Measurements from ENCODE around the gene GSTO2. TPM values are rescaled to one million over a fixed set of nuclear protein-coding genes. Genes with fewer than 3 reads are reported as not detected.
A peak's percentile ranks its signal among the peaks of the same experiment; 100 is the strongest.

GSTO2 gene
- total and polyA plus RNA-seq, 2 of the 13 experiments (the other 11 are each of a cell fraction or from before 2014, with no cell fraction given): 2.1 to 7.9 TPM

- TF ChIP-seq SMARCC2 (IDR thresholded peaks at IDR 0.05) (no peak), HMGXB4 (CRISPR knock-in tag; IDR thresholded peaks at IDR 0.05; ENCODE audit: borderline replicate concordance in 1 of 2, low read depth in 1 of 2) (peak; percentile 49 to 77; a peak in 3 of 4 replicates), NR0B2 (CRISPR knock-in tag; IDR thresholded peaks at IDR 0.05) (no peak), PAF1 (CRISPR knock-in tag; IDR thresholded peaks at IDR 0.05) (no peak), TP53 (CRISPR knock-in tag; conservative IDR thresholded peaks at IDR 0.05) (no peak), ZFX (CRISPR knock-in tag; IDR thresholded peaks at IDR 0.05; ENCODE audit: low read depth) (peak; percentile 83), MTF2 (CRISPR knock-in tag; IDR thresholded peaks at IDR 0.05; ENCODE audit: borderline replicate concordance) (no peak), CENPT (CRISPR knock-in tag; IDR thresholded peaks at IDR 0.05; ENCODE audit: low read depth) (no peak), SMAD1 (CRISPR knock-in tag; IDR thresholded peaks at IDR 0.05; ENCODE audit: borderline replicate concordance, low read depth) (no peak), HOXA3 (CRISPR knock-in tag; IDR thresholded peaks at IDR 0.05) (peak; percentile 59; the same call in 1 of the 2 replicates), ZNF563 (CRISPR knock-in tag; IDR thresholded peaks at IDR 0.05) (peak; percentile 63; the same call in 1 of the 2 replicates), ZSCAN21 (CRISPR knock-in tag; IDR thresholded peaks at IDR 0.05; ENCODE audit: borderline replicate concordance) (peak; percentile 24; the same call in 1 of the 2 replicates), ZNF274 (CRISPR knock-in tag; IDR thresholded peaks at IDR 0.05) (no peak), CREB1 (IDR thresholded peaks at IDR 0.05) (no peak), CREB1 (CRISPR knock-in tag; IDR thresholded peaks at IDR 0.05) (no peak), ZNF382 (CRISPR knock-in tag; IDR thresholded peaks at IDR 0.05; ENCODE audit: borderline replicate concordance) (no peak), SRSF4 (IDR thresholded peaks at IDR 0.05; ENCODE audit: low read depth, low read length, poor library complexity, severe bottlenecking) (no peak), DRAP1 (CRISPR knock-in tag; IDR thresholded peaks at IDR 0.05) (peak; percentile 70), NPAS2 (CRISPR knock-in tag; IDR thresholded peaks at IDR 0.05; ENCODE audit: borderline replicate concordance) (no peak), ZMYM2 (CRISPR knock-in tag; IDR thresholded peaks at IDR 0.05) (no peak), JDP2 (CRISPR knock-in tag; IDR thresholded peaks at IDR 0.05; ENCODE audit: borderline replicate concordance) (no peak), ZNF839 (CRISPR knock-in tag; IDR thresholded peaks at IDR 0.05; ENCODE audit: borderline replicate concordance) (no peak), FOSL2 (CRISPR knock-in tag; IDR thresholded peaks at IDR 0.05) (no peak; the same call in 1 of the 2 replicates)
- TF ChIP-seq, protein P1, sequence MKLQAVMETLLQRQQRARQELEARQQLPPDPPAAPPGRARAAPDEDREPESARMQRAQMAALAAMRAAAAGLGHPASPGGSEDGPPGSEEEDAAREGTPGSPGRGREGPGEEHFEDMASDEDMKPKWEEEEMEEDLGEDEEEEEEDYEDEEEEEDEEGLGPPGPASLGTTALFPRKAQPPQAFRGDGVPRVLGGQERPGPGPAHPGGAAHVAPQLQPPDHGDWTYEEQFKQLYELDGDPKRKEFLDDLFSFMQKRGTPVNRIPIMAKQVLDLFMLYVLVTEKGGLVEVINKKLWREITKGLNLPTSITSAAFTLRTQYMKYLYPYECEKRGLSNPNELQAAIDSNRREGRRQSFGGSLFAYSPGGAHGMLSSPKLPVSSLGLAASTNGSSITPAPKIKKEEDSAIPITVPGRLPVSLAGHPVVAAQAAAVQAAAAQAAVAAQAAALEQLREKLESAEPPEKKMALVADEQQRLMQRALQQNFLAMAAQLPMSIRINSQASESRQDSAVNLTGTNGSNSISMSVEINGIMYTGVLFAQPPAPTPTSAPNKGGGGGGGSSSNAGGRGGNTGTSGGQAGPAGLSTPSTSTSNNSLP (IDR thresholded peaks at IDR 0.05; ENCODE audit: low read depth, low read length): no peak
- TF ChIP-seq, protein P2, sequence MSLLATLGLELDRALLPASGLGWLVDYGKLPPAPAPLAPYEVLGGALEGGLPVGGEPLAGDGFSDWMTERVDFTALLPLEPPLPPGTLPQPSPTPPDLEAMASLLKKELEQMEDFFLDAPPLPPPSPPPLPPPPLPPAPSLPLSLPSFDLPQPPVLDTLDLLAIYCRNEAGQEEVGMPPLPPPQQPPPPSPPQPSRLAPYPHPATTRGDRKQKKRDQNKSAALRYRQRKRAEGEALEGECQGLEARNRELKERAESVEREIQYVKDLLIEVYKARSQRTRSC (CRISPR knock-in tag; IDR thresholded peaks at IDR 0.05; ENCODE audit: low read depth): no peak
These were observed 14.3 kb upstream of the GSTO2 start, which contains the start of gene GSTO1 (continued) for GRCh38 chr10:104254493-104255310.

All from HepG2 (cell line).